ENCODE measurements around the gene CILP. TPM values are rescaled to one million over a fixed set of nuclear protein-coding genes. Genes with fewer than 3 reads are reported as not detected.

Gene CILP
- polyA plus RNA-seq, 3 donors = 0.13 TPM; not detected in 2

GRCh38 chr15:65171428-65171827 lies 39.8 kb downstream of the CILP start:
- no CpG with 5 or more reads among the region's 5 CpGs for WGBS (ENCODE audit: insufficient coverage)
- Mint-ChIP-seq H3K36me3 (peaks cover 43 to 78% of the 10 kb centered on the region in 2 donors), H3K4me3 (no peak overlapping the region)

DNA sequence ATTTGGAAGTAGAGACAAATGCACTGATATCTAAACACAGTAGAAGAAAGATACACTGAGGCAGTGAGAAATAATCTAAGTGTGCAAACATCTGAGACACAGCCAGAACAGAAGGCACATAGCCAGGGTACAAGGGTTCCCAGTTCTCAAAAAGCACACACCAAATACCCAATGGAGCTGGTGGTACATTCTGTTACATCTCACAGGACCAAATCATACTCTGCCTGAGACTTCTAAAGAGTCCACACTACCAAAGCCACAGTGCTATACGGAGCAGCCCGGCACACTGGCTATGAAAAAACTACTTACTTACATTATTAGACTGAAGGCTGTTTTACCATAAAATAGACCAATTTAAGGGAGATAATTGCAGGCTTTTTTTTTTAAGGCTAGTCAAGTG lies 45.4 kb downstream of the CILP start:
- H3K27ac Mint-ChIP-seq = no peak overlapping the region
- H3K36me3 ChIP-seq (replicated peaks in 1 of 2; ENCODE audit: control insufficient read depth in 1 of 2, insufficient read depth in 2 of 2, low read length in 2 of 2) = peaks cover 57 to 85% of the 10 kb centered on the region in 2 donors

More at GRCh38 chr15:65171428-65171827, 39.8 kb downstream of the CILP start:
- H3K27ac Mint-ChIP-seq = no peak overlapping the region
- H3K9me3 ChIP-seq (replicated peaks in 1 of 2; ENCODE audit: control insufficient read depth in 1 of 2, insufficient read depth in 1 of 2, low read length in 2 of 2) = no peaks in the 10 kb centered on the region
- no peak overlapping the region for H3K4me3 ChIP-seq (replicated peaks in 1 of 3; ENCODE audit: low read depth in 2 of 3, low read length in 3 of 3)
- no peaks in the 10 kb centered on the region for H3K9me3 Mint-ChIP-seq
- no peak overlapping the region for H3K27ac ChIP-seq (ENCODE audit: low read depth in 1 of 2, low read length in 2 of 2)
- H3K4me2 ChIP-seq (replicated peaks; ENCODE audit: extremely low read depth, low read length, poor library complexity, severe bottlenecking) = no peak overlapping the region
- peaks cover 67% of the 10 kb centered on the region for H4K20me1 ChIP-seq (ENCODE audit: insufficient read depth, low read length)
- H3K27me3 ChIP-seq (ENCODE audit: control insufficient read depth in 2 of 2, insufficient read depth in 2 of 2, low read length in 2 of 2) = no peaks in the 10 kb centered on the region
- DNase-seq = no peak
- H2AFZ ChIP-seq (ENCODE audit: insufficient read depth, low read depth, low read length, poor library complexity, severe bottlenecking) = no peak overlapping the region
- H3K27me3 Mint-ChIP-seq (ENCODE audit: low read depth in 3 of 3) = peaks cover 0 to 2% (median 0%) of the 10 kb centered on the region in 3 donors
- H3K36me3 ChIP-seq (replicated peaks in 1 of 2; ENCODE audit: control insufficient read depth in 1 of 2, insufficient read depth in 2 of 2, low read length in 2 of 2) = peaks cover 52 to 84% of the 10 kb centered on the region in 2 donors
- no peak overlapping the region for H3K9ac ChIP-seq (ENCODE audit: insufficient read depth, low read length, poor library complexity, severe bottlenecking)
- no peaks in the 10 kb centered on the region for H3K4me1 ChIP-seq (ENCODE audit: control insufficient read depth in 1 of 2, insufficient read depth in 2 of 2, low read length in 2 of 2)
- no peaks in the 10 kb centered on the region for H3K4me1 Mint-ChIP-seq
- TF ChIP-seq, protein P1, sequence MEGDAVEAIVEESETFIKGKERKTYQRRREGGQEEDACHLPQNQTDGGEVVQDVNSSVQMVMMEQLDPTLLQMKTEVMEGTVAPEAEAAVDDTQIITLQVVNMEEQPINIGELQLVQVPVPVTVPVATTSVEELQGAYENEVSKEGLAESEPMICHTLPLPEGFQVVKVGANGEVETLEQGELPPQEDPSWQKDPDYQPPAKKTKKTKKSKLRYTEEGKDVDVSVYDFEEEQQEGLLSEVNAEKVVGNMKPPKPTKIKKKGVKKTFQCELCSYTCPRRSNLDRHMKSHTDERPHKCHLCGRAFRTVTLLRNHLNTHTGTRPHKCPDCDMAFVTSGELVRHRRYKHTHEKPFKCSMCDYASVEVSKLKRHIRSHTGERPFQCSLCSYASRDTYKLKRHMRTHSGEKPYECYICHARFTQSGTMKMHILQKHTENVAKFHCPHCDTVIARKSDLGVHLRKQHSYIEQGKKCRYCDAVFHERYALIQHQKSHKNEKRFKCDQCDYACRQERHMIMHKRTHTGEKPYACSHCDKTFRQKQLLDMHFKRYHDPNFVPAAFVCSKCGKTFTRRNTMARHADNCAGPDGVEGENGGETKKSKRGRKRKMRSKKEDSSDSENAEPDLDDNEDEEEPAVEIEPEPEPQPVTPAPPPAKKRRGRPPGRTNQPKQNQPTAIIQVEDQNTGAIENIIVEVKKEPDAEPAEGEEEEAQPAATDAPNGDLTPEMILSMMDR (IDR thresholded peaks at IDR 0.05) = no peak
- intact Hi-C loops (cut with micrococcal nuclease) = no loop called here
- H3K79me2 ChIP-seq (ENCODE audit: insufficient read depth, low read length) = peaks cover 28% of the 10 kb centered on the region

More for the DNA sequence above, 45.4 kb downstream of the CILP start:
- Histone ChIP-seq H3K27ac (ENCODE audit: low read depth in 1 of 2, low read length in 2 of 2) (no peak overlapping the region), H3K4me2 (replicated peaks; ENCODE audit: extremely low read depth, low read length, poor library complexity, severe bottlenecking) (no peak overlapping the region), H2AFZ (ENCODE audit: insufficient read depth, low read depth, low read length, poor library complexity, severe bottlenecking) (no peak overlapping the region), H3K9me3 (replicated peaks in 1 of 2; ENCODE audit: control insufficient read depth in 1 of 2, insufficient read depth in 1 of 2, low read length in 2 of 2) (no peaks in the 10 kb centered on the region), H3K4me1 (ENCODE audit: control insufficient read depth in 1 of 2, insufficient read depth in 2 of 2, low read length in 2 of 2) (no peaks in the 10 kb centered on the region), H3K27me3 (ENCODE audit: control insufficient read depth in 2 of 2, insufficient read depth in 2 of 2, low read length in 2 of 2) (no peaks in the 10 kb centered on the region), H4K20me1 (ENCODE audit: insufficient read depth, low read length) (peaks cover 76% of the 10 kb centered on the region), H3K9ac (ENCODE audit: insufficient read depth, low read length, poor library complexity, severe bottlenecking) (no peak overlapping the region), H3K4me3 (replicated peaks in 1 of 3; ENCODE audit: low read depth in 2 of 3, low read length in 3 of 3) (no peak overlapping the region), H3K79me2 (ENCODE audit: insufficient read depth, low read length) (peaks cover 20% of the 10 kb centered on the region)
- peaks cover 29 to 59% of the 10 kb centered on the region in 2 donors for H3K36me3 Mint-ChIP-seq
- intact Hi-C loops (cut with micrococcal nuclease) = no loop called here
- H3K4me1 Mint-ChIP-seq = no peaks in the 10 kb centered on the region
- no peaks in the 10 kb centered on the region for H3K27me3 Mint-ChIP-seq (ENCODE audit: low read depth in 3 of 3)
- TF ChIP-seq, protein P1 (IDR thresholded peaks at IDR 0.05) = no peak
- H3K4me3 Mint-ChIP-seq = no peak overlapping the region
- H3K9me3 Mint-ChIP-seq = peaks cover 0 to 1% (median 0%) of the 10 kb centered on the region in 7 donors
- DNase-seq = no peak
- no CpG with 5 or more reads among the region's 2 CpGs for WGBS (ENCODE audit: insufficient coverage)
